Stimulated activated CD8-positive, alpha-beta memory T cell treated with anti-CD3 and anti-CD28 coated beads, Interleukin-12 subunit alpha, Interleukin-12 subunit beta, amount 100 ng/mL, for 24 hours (primary cell): ENCODE data around the gene HOXC11.

ENCODE experiments used
- DNase-seq: peaks from one replicate; pipeline ENCODE4 v3.0.0-alpha.2; 2020; ENCODE audit errors: extremely low read depth

HOXC11 gene

GRCh38 chr12:53942467-53942997 lies 30.4 kb upstream of the HOXC11 start:
- no peak for DNase-seq

GRCh38 chr12:53944209-53944608 lies 28.7 kb upstream of the HOXC11 start:
- DNase-seq, result no peak

GRCh38 chr12:53944907-53945847 lies 27.7 kb upstream of the HOXC11 start:
- DNase-seq, result no peak

- no peak for DNase-seq
These were observed 25.2 kb upstream of the HOXC11 start for GRCh38 chr12:53947743-53948142.

GRCh38 chr12:53948650-53949593 lies 24.0 kb upstream of the HOXC11 start:
- DNase-seq, result no peak

GRCh38 chr12:53949631-53950436 lies 23.1 kb upstream of the HOXC11 start:
- no peak for DNase-seq

GRCh38 chr12:53950437-53950773 lies 22.5 kb upstream of the HOXC11 start:
- no peak for DNase-seq

- no peak for DNase-seq
These were observed 21.9 kb upstream of the HOXC11 start for GRCh38 chr12:53950789-53951576.

GRCh38 chr12:53951577-53952334 lies 21.2 kb upstream of the HOXC11 start:
- no peak for DNase-seq

- DNase-seq, result no peak
These were observed 20.6 kb upstream of the HOXC11 start for GRCh38 chr12:53952335-53952694.

GRCh38 chr12:53952871-53953734 lies 19.8 kb upstream of the HOXC11 start:
- DNase-seq, result no peak

GRCh38 chr12:53953831-53954693 lies 18.9 kb upstream of the HOXC11 start:
- DNase-seq, result no peak

GRCh38 chr12:53954694-53955035 lies 18.3 kb upstream of the HOXC11 start, which contains the start of gene HOXC12:
Gene HOXC12 (plus strand): TSS chr12:53954903. CDS start chr12:53954930, 27 bp downstream.
- no peak for DNase-seq

- DNase-seq, result no peak
These were observed 17.7 kb upstream of the HOXC11 start for GRCh38 chr12:53955036-53955775.

- no peak for DNase-seq
These were observed 17.1 kb upstream of the HOXC11 start for GRCh38 chr12:53955776-53956250.

GRCh38 chr12:53956251-53956887 lies 16.6 kb upstream of the HOXC11 start:
- no peak for DNase-seq
